Right ventricle myocardium superior (tissue), 1 donor: ENCODE measurements around the gene RPA3. TPM values are rescaled to one million over a fixed set of nuclear protein-coding genes. Genes with fewer than 3 reads are reported as not detected.

Source experiments
- ATAC-seq: fragments of 200-7000 bp; cut with Tn5 transposase; one replicate; pipeline ENCODE4 v1.9.1; 2020; ENCODE audit warnings: mild to moderate bottlenecking; ENCODE audit not compliant: poor library complexity
- DNase-seq: peaks from one replicate; pipeline ENCODE4 v3.0.0-alpha.2; 2020
- intact Hi-C: fragments of 100-400 bp; cut with DNase I; formaldehyde crosslinking; loops from one replicate; pipeline ENCODE4 v1.11.2; 2022
- long read RNA-seq: library from polyadenylated mRNA; unstranded; transcript quantifications from one replicate; pipeline ENCODE4 v2.0.0, GENCODE V29; 2021
- total RNA-seq: library from RNA; stranded (reverse); fragmentation: NEBNext Ultra II Directional; extraction: Animal tissue kit (Norgen Biotek cat#: 25700); gene quantifications from one replicate; pipeline ENCODE4 v1.2.1, GENCODE V29; 2021
- donor health status: DM: no; HTN: yes; CAD: no; lungs with severe emphysema.

RPA3 gene
- 22.9 TPM for total RNA-seq
- long read RNA-seq, partial matches to known transcripts: 11 of 13 reads
- long read RNA-seq, other reads (novel, unspliced or antisense): 2 of 13 reads

DNA sequence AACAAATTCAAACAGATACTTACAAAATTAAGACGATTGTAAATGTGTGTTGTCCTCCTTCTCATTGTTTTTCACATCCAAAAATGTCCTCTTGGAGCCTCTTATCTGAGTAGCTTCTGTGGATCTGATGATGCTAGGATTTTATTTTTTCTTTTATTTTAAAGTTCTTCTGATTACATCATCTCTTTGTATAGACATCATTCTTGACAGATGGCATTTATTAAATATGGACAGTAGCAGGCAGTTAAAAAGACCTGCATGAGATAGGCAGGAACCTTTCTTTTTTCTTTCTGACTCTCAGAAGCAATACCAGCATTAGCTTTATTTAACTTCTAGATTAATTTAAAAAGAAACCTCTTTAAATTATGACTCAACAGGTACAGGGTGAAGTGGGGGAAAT lies at the start of gene RPA3:
Gene RPA3 (minus strand): TSS at position 116 of the 400 bp plus-strand sequence. CDS start 78,189 bp downstream, outside the sequence.
- intact Hi-C loops: no loop called here

DNA sequence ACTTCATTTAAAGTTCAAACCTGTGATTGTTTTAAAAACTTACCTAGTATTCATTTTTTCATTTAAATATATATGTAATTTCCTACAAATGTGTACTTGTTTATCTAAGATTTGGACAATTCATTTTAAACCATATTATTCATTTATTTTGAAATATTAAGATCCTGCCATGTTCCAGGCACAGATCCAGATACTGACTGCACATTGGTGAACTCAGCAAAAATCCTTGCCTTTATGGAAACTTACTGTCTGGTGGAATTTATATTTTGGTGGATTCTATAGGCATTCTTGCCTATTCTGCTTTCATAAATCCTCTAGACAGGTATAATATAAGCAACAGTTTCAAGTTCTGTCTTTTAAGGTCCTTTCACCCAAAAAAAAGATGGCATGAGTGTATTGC lies 48.3 kb upstream of the RPA3 start:
- intact Hi-C loops: loop anchor here (10.0 kb wide), 1 partner anchor 448 kb away; no protein-coding TSS in a partner anchor
- DNase-seq (no peak), ATAC-seq (no peak)

More for the DNA sequence above, at the start of gene RPA3:
- DNase-seq: no peak
- ATAC-seq: no peak

DNA sequence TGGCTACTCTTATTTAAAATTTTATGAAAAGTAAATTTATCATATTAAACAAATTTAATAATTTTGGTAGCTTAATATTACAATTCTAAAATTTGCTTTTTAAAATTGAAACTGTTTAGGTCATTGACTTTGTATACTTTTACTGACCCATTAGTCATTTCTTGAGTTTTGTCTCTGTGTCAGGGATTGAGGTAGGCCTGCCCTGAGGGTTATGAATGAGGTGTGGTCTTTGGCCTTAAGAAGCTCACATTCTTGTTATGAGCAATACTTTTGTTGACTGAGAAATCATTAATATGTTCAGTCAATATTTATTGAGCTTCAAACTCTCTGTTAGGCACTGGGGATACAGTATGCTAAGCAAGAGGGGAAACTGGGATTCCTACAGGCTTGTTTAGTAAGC lies 47.0 kb upstream of the RPA3 start:
- intact Hi-C loops: loop anchor here (10.0 kb wide), 1 partner anchor 449 kb away; no protein-coding TSS in a partner anchor
- no peak for ATAC-seq
- DNase-seq: no peak

DNA sequence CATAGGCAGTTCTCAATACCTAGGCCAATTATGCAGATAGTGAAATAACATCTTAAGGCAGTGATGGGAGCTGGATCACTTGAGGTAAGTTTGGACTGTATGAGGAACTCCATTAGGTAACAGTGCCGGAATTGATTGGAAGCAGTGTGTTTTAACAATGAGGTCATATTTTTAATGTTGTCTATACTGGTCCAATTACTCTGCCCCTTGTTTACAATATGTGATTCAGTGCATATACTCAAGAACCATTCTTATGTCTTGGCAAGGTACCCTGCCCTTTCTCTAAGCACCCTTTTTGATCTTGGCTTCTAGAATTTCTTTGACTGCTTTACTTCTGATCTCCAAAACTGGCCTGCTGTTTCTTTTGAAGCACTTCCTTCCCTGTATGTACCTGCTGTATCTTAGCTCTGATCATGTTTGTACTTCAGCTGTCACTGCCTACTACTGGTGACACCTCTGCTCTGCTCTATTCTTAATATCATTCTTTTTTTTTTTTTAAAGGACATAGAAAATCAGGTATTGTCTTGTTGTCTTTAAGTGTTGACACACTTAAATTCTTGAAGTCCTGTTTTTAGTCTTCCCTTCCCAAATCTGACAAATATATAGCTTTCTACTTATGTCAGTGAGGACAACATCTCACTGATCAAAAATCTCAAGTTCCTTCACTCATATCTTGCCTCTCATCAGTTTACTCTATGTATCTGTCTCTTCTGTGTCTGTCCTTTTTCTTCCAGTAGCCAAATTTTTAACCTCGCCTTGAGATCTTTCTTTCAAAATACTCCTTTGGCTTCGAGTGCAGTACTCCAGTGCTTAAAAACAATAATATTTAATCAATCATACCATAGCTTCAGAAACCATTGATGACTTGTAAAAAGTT lies 46.4 kb upstream of the RPA3 start:
- DNase-seq (no peak), ATAC-seq (no peak)
- intact Hi-C loops: loop anchor here (5.0 to 10.0 kb wide), 2 partner anchors 82 to 450 kb away; no protein-coding TSS in a partner anchor

DNA sequence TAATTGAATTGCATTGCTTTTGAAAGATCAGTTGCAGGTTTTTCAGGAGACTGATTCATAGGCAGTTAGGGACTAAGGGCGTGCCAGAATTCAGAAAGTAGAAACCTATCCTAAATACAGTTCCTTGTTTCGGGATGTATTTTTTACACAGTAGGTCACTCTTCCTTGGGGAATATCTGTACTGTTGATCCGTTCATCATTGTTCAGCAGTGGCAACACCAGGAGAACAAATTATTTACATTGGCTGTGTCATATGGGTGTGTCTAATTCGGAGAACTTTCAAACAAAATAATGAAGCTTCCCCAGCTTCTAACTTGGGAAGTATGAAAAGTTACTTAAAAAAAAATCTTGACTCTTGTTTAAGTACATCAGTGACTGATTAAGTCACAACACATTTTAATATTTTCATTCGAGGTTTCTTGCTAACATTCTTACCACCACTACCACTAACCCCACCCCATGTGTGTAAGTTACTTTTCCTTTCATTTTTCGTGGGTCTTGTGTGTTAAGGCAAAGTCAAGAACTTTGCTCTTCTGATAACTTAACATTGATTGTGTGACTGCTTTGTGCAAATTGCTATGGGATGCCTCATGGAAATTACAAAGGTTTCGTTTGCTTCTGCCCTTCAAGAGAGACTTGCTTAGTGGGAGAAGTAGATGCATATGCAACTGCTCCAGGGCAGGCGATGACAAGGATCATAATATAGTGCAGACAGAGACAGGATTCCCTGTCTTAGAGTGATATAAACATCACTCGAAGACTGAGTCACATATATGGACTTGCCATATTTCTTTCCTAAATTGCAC lies 43.8 kb upstream of the RPA3 start:
- intact Hi-C loops: loop anchor here (5.0 to 10.0 kb wide), 2 partner anchors 80 to 453 kb away; no protein-coding TSS in a partner anchor
- DNase-seq (no peak), ATAC-seq (peak; percentile 74)

DNA sequence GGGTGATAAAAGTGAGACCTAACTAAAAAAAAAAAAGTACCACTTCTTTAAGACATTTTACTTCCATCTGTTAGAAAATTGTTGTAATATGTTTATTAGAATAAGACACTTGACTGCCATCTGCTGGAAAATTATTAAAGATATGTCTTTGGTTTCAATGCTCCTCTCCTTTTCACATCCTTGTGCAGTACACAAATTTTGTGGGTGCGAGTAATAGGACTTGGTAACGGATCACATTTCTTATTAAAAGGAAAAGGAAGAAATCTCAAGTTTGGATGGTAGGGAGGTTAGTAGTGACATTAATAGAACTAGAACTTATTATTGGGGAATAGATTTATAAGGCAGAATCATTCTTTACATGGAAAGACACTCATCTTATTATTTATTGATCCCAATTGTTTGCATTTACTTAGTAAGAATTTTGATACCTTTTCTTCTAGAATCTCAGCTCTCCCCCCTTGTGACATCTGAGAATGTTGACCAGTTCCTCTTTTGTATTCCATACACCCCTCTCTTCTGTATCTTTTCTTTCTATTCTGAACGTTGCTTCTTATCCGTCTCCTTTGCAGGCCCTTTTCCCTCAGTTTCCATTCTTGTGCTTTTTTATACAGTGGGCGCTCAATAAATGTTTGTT lies 43.0 kb upstream of the RPA3 start:
- intact Hi-C loops: loop anchor here (5.0 to 10.0 kb wide), 2 partner anchors 79 to 453 kb away; no protein-coding TSS in a partner anchor
- DNase-seq (no peak), ATAC-seq (peak; percentile 74)

DNA sequence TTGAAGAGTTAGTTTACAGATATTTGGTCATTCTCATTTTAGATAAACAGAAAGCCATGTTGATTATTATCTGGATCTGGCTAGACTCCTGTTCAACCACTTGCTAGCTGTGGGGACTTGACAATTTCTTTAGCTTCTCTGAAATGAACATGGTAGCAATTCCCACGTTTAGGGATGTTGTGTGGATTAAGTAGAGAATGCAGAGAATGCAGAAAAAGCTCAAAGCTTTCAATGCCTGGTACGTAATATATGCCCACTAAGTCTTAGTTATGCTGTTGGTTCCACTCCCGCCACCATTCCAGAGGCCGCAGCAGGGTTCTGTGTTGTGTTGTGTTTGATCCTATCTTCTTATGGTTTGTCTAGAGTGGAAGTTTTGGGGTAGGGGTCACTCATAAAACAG lies 39.2 kb upstream of the RPA3 start:
- intact Hi-C loops: no loop called here
- DNase-seq (no peak), ATAC-seq (no peak)

DNA sequence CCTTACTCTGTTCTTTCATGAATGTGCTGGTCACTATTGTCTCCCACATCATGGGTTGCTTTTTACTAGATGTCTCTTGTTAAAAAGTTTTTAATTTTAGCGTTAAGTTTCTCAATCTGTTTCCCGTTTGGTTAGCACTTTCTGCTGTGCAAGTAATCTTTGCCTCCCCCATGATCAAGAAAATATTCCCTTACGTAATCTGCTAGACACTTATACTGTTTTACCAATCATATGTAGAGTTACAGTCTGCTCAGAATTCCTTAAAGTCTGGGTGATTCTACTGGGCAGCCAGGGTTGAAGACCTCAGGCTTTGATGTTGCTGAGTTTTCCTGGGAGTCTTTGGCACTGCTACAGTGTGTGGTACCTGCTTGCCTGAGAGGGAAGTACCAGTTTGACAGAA lies 38.2 kb upstream of the RPA3 start:
- DNase-seq (no peak), ATAC-seq (no peak)
- intact Hi-C loops: no loop called here

DNA sequence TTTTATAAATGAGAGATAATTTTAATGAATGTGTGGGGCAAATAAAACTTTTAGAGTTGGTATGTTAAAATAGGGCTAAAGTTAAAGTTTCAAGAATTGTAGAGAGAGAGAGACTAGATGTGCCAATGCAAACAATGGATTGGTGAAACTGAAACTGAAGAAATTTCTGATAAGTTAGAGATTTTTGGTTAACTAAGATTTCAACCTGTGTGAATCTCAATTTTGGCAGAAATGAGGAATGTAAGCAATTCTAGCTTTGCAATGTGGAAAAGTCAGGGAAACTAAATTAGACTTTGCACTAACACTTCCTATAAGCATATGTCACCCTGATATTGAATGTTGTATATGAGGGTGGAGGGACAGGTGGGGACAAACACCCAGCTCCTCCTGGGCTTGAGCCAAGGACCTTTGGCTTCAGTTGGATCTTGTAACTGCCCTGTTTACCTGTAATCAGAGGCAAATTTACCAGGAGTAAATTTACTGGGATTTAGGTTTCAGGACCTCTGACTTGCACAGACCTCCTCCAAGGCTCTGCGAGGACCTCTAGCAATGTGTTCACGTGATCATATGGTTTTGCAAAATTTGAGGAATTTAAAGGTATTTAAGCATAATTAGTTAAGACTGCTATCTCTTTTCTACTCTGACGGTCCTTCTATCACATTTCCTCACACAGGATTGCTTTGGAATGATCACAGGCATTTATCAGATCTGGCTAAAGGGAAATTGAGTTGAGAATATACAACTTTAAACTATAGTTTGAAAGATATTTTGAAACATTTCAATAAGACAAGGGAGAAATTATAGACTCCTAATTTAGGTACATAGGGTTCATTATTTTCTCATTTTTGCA lies 33.1 kb upstream of the RPA3 start:
- DNase-seq (no peak), ATAC-seq (no peak)
- intact Hi-C loops: no loop called here

DNA sequence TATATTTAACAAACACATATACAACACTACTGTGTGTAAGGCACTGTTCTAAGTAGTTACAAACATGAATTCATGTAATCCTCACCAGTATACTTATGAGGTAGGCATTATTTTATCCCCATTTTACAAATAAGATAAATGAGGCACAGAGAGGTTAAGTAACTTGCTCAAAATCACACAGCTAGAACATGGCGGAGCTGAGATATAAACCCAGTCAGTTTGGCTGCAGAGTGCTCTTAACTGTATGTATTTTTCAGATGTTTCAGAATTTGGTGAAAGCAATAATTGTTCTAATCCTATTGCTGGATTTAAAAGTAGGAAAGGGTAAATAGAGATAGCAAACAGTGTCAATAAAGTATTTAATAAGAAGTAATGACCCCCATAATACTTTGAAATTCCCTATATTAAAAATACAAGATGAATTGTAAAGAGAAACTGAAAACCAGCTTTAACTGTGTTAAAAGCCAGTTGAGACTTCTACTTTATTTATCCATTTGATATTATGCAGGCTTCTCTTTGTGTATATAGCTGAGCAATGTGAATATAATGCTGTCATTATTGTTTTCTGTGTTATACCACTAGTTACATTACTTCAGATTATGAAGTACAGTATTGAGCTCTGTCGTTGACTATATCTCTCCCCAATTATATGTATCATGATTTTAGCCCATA lies 32.3 kb upstream of the RPA3 start:
- intact Hi-C loops: no loop called here
- ATAC-seq: no peak
- no peak for DNase-seq

DNA sequence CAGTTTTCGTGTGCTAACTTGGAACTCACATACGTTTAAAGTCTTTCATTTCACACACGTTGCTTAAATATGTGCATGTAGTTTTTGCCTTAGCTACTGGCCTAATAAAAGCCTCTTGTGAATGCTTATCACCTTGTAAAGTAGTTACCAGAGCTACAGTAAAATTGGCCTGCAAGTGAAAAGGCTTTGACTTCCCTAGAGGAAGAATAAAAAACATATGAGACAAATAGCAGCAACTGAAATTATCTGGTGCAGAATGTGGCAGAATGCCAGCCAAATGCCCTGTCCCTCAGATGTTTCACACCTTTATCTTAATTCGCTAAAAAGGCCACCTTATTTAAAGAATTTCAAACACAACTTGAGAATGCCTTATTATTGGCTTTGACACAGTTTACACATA lies 28.1 kb upstream of the RPA3 start:
- DNase-seq (no peak), ATAC-seq (peak; percentile 77)
- intact Hi-C loops: no loop called here

DNA sequence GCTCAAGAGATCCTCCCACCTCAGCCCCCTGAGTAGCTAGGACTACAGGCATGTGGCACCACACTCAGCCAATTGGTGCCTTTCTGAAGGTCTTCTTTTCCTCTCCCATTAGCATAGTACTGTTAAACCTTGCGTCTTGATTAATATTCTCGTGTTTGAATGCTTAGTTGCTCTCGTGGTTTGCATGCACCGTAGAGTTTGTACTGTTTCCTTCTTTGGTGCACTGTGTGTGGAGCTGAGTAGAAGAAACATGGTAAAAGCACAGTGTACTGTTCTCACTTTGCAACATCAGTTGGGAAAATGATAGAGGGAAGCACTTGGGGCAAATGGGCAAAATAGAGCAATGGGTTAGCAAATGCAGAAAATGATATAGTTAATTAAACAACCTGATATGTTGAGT lies 27.6 kb upstream of the RPA3 start:
- no peak for DNase-seq
- ATAC-seq: peak; percentile 26
- intact Hi-C loops: no loop called here

DNA sequence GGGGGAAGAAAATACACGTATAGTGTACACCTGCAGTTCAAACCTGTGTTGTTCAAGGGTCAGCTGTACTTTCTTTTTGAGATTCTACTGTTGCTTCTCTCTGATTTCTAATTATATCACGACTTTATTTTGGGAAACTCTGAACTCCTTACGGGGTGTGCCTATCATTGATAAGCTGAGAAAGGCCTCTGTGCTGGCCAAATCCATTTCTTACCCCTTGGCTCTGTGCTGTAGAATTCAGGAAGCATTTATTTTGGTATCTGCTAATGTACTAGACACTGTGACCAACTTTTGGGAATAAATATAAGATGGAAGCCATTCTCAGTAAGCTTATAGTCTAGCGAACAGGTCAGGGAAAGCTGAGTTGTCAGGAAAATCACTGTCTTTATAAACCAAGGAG lies 26.9 kb upstream of the RPA3 start:
- DNase-seq (no peak), ATAC-seq (peak; percentile 67)
- intact Hi-C loops: no loop called here

DNA sequence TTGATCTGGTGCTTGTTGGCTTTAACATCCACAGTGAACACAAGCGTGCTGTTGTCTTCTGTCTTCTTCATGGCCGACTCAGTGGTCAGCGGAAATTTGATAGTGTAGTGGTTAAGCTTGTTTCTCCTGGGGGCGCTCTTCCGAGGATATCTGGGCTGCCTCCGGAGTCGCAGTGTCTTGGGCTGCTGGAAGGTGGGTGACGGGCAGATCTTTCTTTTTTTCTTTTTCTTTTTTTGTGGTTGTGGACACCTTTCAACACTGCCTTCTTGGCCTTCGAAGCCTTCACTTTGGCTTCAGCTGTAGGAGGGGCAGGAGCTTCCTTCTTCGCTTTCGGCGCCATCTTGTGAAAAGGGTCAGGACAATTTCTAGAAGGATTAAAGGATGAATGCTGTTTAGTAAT lies 23.8 kb upstream of the RPA3 start:
- DNase-seq (no peak), ATAC-seq (no peak)
- intact Hi-C loops: no loop called here

DNA sequence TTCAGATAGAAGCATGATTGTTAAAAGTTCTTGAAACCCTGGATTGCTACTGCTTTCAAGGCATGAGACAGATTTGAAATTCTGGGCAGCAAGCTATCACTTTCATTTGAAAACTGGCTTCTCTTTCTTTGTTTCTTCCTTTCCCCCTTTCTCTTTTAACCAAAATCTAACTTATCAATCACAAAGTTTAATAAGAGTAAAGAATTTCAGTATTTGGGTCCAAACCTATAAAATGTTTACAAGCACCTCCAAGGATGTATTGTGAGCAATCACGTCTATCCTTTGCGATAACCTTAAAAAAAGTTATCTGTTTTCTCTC lies 21.6 kb upstream of the RPA3 start:
- intact Hi-C loops: no loop called here
- ATAC-seq: no peak
- no peak for DNase-seq

DNA sequence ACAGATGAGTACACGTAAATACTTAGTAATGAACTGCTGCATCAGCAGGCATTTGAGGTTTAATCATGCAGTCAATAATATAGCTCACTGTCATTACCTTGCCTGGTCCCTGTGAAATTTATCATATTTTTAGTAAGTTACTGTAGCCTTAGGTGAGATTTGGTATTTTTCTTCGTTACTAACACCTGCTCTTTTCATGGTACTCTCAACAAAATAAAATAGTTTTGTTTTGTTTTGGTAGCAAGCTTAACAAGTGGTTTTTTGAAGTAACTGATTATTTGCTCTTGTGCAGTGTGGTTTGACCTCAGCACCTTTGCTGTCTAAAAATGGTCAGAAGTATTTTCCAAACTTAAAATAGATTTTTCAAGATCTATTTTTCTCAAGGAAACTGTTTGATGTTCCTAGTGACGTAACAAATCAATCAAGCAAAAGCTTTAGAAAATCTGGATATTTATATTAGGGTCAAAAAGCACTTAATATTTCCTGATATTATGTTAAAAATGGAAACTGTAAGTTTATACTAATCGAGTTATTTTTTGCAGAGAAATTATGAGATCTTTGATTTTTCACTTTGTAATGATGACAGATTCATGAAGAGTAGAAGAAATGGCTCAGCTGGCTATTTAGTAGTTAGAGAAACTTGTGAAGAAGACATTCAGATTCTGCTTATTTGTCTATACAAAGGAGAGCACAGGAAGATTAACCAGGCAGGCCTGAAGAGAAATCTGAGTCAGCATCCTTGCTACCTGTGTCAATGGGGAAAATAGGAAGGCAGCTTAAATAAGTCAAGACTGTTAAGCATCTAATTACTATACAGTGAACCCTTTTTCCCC lies 21.0 kb upstream of the RPA3 start:
- intact Hi-C loops: no loop called here
- DNase-seq (no peak), ATAC-seq (no peak)

DNA sequence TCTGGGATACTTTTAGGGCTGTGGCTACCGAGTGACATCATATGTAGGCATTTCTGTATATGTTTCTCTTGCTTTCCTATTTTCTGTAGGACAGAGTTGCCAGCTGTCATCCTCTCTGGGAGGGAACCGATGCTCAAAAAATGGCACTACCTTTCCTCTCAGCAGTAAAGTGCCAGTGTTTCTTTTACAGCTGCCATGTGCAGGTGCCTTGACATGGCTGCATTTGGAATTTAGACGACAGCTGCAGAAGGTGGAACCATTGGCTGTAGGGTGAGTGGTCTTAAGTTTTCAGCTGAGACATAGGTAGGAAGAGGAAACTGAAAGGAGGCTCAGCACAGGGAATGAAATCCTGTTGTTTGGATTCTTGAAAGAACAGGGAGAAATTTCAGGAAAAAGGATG lies 20.2 kb upstream of the RPA3 start:
- intact Hi-C loops: no loop called here

More for the DNA sequence above, 20.2 kb upstream of the RPA3 start:
- ATAC-seq (no peak), DNase-seq (no peak)
